Osteocyte (in vitro differentiated cells): ENCODE results near the gene TOX2. TPM values are rescaled to one million over a fixed set of nuclear protein-coding genes. Genes with fewer than 3 reads are reported as not detected.

Experiments
- DNase-seq: peaks from one replicate; pipeline ENCODE4 v3.0.0; 2021; ENCODE audit warnings: mixed read lengths; ENCODE audit not compliant: unreplicated experiment; ENCODE audit errors: extremely low spot score
- H3K27ac Mint-ChIP-seq: one replicate; pipeline ENCODE4 v1.8.0; 2021; ENCODE audit warnings: mild to moderate bottlenecking, mixed read lengths; ENCODE audit not compliant: unreplicated experiment
- H3K27me3 Mint-ChIP-seq: one replicate; pipeline ENCODE4 v1.8.0; 2021; ENCODE audit warnings: mixed read lengths; ENCODE audit not compliant: unreplicated experiment
- H3K36me3 Mint-ChIP-seq: one replicate; pipeline ENCODE4 v1.8.0; 2021; ENCODE audit warnings: mixed read lengths; ENCODE audit not compliant: unreplicated experiment
- H3K4me1 Mint-ChIP-seq: one replicate; pipeline ENCODE4 v1.8.0; 2021; ENCODE audit warnings: mixed read lengths; ENCODE audit not compliant: unreplicated experiment
- H3K4me3 Mint-ChIP-seq: one replicate; pipeline ENCODE4 v1.8.0; 2021; ENCODE audit warnings: mild to moderate bottlenecking, moderate library complexity, mixed read lengths; ENCODE audit not compliant: unreplicated experiment
- H3K9me3 Mint-ChIP-seq: one replicate; pipeline ENCODE4 v1.8.0; 2021; ENCODE audit warnings: mixed read lengths; ENCODE audit not compliant: unreplicated experiment
- CTCF ChIP-seq: fragments of 200-600 bp; sonication (generic); IDR thresholded peaks from 2 replicates; pipeline ENCODE4 v1.5.0; 2021; ENCODE audit warnings: antibody characterized with exemption, mild to moderate bottlenecking, moderate library complexity
- total RNA-seq: library from RNA; stranded (reverse); gene quantifications from 2 replicates; pipeline ENCODE4 v1.2.1, GENCODE V29; 2021

Gene TOX2
- total RNA-seq, 1 donor from 2014 or later = not detected

GRCh38 chr20:43921227-43921780 lies 6.7 kb downstream of the TOX2 start:
- no peak for DNase-seq
- H3K27ac Mint-ChIP-seq = no peak overlapping the region
- no peak for TF ChIP-seq CTCF
- H3K4me1 Mint-ChIP-seq = peaks cover 3% of the 10 kb centered on the region
- no peak overlapping the region for H3K4me3 Mint-ChIP-seq
- H3K36me3 Mint-ChIP-seq = no peaks in the 10 kb centered on the region
- H3K9me3 Mint-ChIP-seq = no peaks in the 10 kb centered on the region
- peaks cover 88% of the 10 kb centered on the region for H3K27me3 Mint-ChIP-seq

GRCh38 chr20:43922614-43923013 lies 8.0 kb downstream of the TOX2 start:
- Mint-ChIP-seq H3K27me3 (peaks cover 87% of the 10 kb centered on the region), H3K4me3 (no peak overlapping the region), H3K4me1 (peaks cover 3% of the 10 kb centered on the region), H3K9me3 (no peaks in the 10 kb centered on the region), H3K36me3 (no peaks in the 10 kb centered on the region), H3K27ac (no peak overlapping the region)
- DNase-seq = no peak
- no peak for TF ChIP-seq CTCF

GRCh38 chr20:43923322-43923721 lies 8.7 kb downstream of the TOX2 start:
- Mint-ChIP-seq H3K36me3 (peaks cover 2% of the 10 kb centered on the region), H3K27ac (no peak overlapping the region), H3K9me3 (no peaks in the 10 kb centered on the region), H3K4me1 (peaks cover 3% of the 10 kb centered on the region), H3K27me3 (peaks cover 87% of the 10 kb centered on the region), H3K4me3 (no peak overlapping the region)
- TF ChIP-seq CTCF = no peak
- DNase-seq = no peak

GRCh38 chr20:43923917-43924316 lies 9.3 kb downstream of the TOX2 start:
- Mint-ChIP-seq H3K27ac (no peak overlapping the region), H3K27me3 (peaks cover 86% of the 10 kb centered on the region), H3K4me3 (no peak overlapping the region), H3K4me1 (peaks cover 3% of the 10 kb centered on the region), H3K9me3 (no peaks in the 10 kb centered on the region), H3K36me3 (peaks cover 2% of the 10 kb centered on the region)
- DNase-seq = no peak
- TF ChIP-seq CTCF = no peak

GRCh38 chr20:43925215-43925614 lies 10.6 kb downstream of the TOX2 start:
- Mint-ChIP-seq H3K4me3 (no peak overlapping the region), H3K4me1 (peaks cover 3% of the 10 kb centered on the region), H3K27me3 (peaks cover 81% of the 10 kb centered on the region), H3K36me3 (peaks cover 2% of the 10 kb centered on the region), H3K9me3 (no peaks in the 10 kb centered on the region), H3K27ac (no peak overlapping the region)
- TF ChIP-seq CTCF = no peak
- no peak for DNase-seq
